Colonic mucosa (tissue), 4 donors: Measurements from ENCODE around the gene CTAGE4. TPM values are rescaled to one million over a fixed set of nuclear protein-coding genes. Genes with fewer than 3 reads are reported as not detected.
"Not testable (repeated sequence)": the region's sequence is repeated elsewhere in the genome, so short reads cannot be mapped to it uniquely, and the experiment has no call there.

Experiments
- DNase-seq: peaks from one replicate; pipeline ENCODE4 v3.0.0-alpha.2; 2020
- H3K27ac ChIP-seq: fragments of 200-600 bp; one replicate; pipeline ENCODE4 v1.8.0; 2021
- H3K27me3 ChIP-seq: fragments of 200-600 bp; one replicate; pipeline ENCODE4 v1.8.0; 2021
- H3K36me3 ChIP-seq: fragments of 200-600 bp; one replicate; pipeline ENCODE4 v1.8.0; 2021
- H3K4me1 ChIP-seq: fragments of 200-600 bp; one replicate; pipeline ENCODE4 v1.8.0; 2021; ENCODE audit warnings: mild to moderate bottlenecking
- H3K4me3 ChIP-seq: fragments of 200-600 bp; one replicate; pipeline ENCODE4 v1.8.0; 2021
- H3K9ac ChIP-seq, 2 donors: one replicate each; pipeline ENCODE4 v1.7.0; 2013; ENCODE audit warnings: control low read depth in 2 of 2, low read depth in 2 of 2, low read length in 2 of 2
- H3K9me3 ChIP-seq: fragments of 200-600 bp; one replicate; pipeline ENCODE4 v1.8.0; 2021
- intact Hi-C: fragments of 100-400 bp; cut with DNase I; formaldehyde crosslinking; loops from one replicate; pipeline ENCODE4 v1.14.1; 2022
- total RNA-seq, 2 donors: library from RNA; stranded (reverse); fragmentation: NEBNext Ultra II Directional in 1 of 2; extraction: Animal tissue kit (Norgen Biotek cat#: 25700) in 1 of 2; gene quantifications; one replicate each; pipeline ENCODE4 v1.2.1, GENCODE V29; 2021
- donor health status: healthy.
- donor health status: DM: no; HTN: no; CAD: no.
- donor health status: DM: no; HTN: no; CAD: no.

CTAGE4 gene
- total RNA-seq, 2 donors from 2014 or later = 9.9 to 12.1 TPM

GRCh38 chr7:144233039-144233438, 49.8 kb downstream of the CTAGE4 start:
- H3K27ac ChIP-seq, H3K9ac ChIP-seq, DNase-seq, H3K36me3 ChIP-seq, H3K4me1 ChIP-seq, H3K9me3 ChIP-seq, intact Hi-C loops, H3K4me3 ChIP-seq, H3K27me3 ChIP-seq: not testable (repeated sequence)

Other genes with a start within 250 kb of the CTAGE4 start
- gene OR2F2, start 248.2 kb upstream of the CTAGE4 start, total RNA-seq = not detected
- gene OR2F1, start 228.6 kb upstream of the CTAGE4 start, total RNA-seq = not detected
- gene OR6B1, start 183.1 kb upstream of the CTAGE4 start, total RNA-seq = not detected
- gene OR2A5, start 134.5 kb upstream of the CTAGE4 start, total RNA-seq = not detected
- gene OR2A25, start 113.7 kb upstream of the CTAGE4 start, total RNA-seq = not detected
- not detected for gene OR2A12, start 97.2 kb upstream of the CTAGE4 start, total RNA-seq
- gene OR2A2, start 73.9 kb upstream of the CTAGE4 start, total RNA-seq = not detected
- gene OR2A14, start 60.3 kb upstream of the CTAGE4 start, total RNA-seq = not detected
- gene ARHGEF35, start 12.4 kb downstream of the CTAGE4 start, total RNA-seq = 10 to 100 TPM; 14.0 to 57.0 TPM
- gene OR2A42, start 56.1 kb downstream of the CTAGE4 start, total RNA-seq = not detected
- 10 to 100 TPM; 10.7 to 13.1 TPM for gene OR2A7, start 81.3 kb downstream of the CTAGE4 start, total RNA-seq
- gene CTAGE8, start 85.8 kb downstream of the CTAGE4 start, total RNA-seq = 1 to 10 TPM; 2.5 to 6.4 TPM
- not detected for gene OR2A1, start 129.0 kb downstream of the CTAGE4 start, total RNA-seq
- 10 to 100 TPM; 67.1 to 83.6 TPM for gene ARHGEF5, start 171.9 kb downstream of the CTAGE4 start, total RNA-seq
- not detected for gene NOBOX, start 220.2 kb downstream of the CTAGE4 start, total RNA-seq